HG02759 (cell line): ENCODE measurements around the gene ZBTB7C.

Experiments
- ATAC-seq: cut with Tn5 transposase; IDR thresholded peaks from one replicate; pipeline ENCODE4 v1.9.1; 2021; ENCODE audit warnings: mild to moderate bottlenecking, moderate library complexity; ENCODE audit not compliant: unreplicated experiment

ZBTB7C gene

DNA sequence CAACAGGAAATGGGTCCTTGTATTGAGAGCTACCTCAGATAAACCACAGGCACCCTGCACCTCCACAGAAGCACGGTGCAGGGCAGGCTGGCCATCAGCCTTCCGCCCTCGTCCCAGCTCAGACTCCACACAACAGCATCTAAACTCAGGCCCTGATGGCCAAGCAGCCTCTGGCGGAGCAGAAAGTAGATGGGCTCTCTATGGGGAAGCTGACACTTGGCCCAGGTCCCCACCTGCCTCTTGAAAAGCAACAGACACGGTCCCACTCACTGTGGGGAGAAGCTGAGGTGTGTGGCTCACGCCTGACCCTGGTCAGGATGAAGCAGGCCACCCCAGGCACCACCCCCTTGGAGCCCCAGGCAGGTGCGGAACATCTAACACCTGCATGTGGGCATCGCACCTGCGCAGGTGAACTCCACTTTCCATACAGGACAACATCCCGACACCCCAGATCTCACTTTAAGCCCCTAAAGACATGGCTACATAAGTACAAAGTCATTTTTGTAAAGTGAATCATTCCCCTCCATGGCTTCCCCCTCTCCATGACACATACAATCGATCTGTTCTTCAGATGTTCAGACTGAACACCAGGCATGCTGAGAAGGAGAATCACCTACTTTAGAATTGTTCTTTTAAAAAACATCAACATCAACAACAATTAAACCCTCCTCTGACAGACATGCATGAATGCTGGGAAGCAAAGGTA, 208.4 kb downstream of the ZBTB7C start:
- no peak for ATAC-seq

DNA sequence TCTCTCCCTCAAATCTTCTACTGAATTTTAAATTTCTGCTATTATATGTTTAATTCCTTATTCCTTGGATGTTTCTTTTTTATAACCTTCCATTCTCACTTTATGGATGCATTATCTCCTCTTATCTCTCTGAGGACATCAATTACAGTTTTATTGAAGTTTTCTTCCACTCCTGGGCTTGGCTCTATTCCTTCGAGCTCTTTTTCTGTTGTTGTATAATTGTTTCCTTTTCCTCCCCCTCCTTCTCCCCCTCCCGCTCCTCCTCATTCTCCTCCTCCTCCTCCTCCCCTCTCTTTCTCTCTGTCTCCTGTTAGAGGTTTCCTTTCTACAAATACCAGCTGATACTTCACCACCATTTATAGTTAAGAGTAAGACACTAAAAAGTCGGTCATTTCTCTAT, 209.8 kb downstream of the ZBTB7C start:
- no peak for ATAC-seq

DNA sequence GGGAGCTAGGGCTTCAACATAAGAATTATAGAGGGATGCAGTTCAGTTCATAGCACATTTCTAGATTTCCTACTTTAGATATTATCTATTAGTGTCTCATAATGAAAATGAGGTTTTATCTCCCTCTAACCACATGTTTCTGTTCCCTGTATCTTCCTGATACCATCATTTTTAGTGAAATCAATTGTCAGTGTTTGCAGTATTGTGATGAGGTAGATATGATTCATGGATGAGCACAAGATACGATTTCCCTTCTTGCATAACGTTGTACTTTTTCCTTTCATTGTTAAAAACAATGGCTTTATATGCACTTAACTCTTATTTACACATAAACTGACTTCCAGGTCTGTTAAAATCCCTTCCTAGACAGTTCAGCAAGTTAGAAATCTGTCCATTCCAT, 211.4 kb downstream of the ZBTB7C start:
- no peak for ATAC-seq

DNA sequence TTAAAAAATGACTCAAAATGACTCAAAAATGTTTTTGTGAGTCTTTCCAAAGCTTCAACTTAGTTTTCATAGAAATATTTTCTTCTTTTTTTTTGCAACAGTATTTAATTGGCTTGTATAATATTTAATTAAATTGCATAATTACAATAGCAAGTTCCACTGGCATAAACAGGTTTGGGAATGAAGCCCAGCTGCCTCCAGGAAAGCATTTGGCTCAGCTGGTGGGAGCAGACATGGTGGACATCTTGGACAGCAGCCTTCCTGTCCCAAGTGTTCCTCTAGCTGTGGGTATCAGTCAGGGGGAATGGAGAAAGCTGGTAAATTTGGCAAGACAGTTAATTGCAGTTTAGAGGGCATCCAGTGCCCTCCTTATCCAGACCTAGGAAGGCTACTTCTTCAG, 213.4 kb downstream of the ZBTB7C start:
- ATAC-seq = no peak

DNA sequence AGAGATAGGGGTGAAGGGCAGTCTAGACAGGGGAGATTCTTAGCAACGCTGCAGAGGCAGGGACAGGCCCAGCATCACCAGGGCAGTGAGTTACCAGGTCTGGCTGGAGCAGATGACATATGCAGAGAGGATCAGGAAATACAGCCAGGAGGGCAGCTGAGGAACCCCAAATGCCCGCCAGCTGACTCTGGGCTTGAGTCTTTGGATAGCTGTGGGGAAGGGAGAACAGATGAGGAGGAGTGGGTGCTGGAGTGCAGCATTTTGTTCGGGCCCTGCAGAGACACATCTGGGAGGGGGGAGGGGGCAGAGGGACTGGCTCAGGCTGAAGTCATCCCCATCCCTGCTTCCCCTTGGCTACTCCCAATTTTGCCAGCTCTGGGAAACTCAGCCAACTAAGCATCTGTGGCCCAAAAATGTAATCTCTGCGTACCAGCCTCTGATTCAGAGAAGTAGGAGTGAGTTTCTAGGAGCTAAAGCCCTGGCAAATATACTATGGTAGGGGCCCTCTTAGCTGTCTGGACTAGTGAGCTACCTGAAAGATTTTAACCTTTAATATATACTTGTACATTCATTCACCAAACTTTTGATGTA, 214.5 kb downstream of the ZBTB7C start:
- no peak for ATAC-seq

DNA sequence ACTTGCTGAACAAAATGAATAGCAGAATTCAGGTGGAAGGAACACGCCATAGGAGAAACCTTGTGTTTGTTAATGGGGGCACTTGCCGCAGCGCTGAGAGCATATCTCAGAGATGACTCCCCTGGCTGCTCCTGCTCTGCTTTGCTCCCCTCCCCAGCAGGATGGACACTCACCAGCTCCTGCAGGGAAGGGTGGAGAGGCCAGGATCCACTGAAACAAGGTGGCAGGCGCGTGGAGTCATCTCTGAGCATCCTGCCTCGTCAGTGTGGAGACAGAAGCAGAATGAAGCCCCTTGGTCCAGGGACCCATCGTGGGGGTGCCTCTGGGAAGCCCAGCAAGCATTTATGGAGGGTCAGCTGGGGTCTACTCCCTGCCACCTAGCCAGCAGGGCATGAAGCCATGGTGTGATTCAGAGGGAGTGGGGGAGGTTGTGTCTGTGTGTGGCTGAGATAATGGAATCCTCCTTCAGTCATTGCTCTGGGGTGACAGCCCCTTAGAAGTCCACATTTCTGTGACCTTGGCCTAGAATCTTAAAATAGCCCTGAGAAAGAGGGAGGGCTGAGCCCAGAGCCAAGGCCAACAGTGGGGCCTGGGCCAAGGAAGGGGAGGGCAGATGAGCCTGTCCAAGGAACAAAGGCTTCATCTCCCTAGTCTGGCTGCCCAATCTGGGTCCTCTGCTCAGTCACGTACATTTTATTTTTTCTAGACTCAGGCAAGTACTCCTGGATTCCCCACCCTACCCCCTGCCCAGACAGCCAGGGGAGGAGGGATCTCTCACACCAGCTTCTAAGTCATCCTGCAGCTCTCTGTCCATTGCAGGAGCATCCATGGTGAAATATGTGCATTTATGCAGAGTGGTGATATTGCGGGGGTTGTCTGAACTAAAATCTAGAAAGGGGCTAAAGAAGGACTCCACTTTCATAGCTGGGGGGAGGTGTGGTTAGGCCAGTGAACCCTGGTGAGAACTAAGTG, 215.4 kb downstream of the ZBTB7C start:
- no peak for ATAC-seq

DNA sequence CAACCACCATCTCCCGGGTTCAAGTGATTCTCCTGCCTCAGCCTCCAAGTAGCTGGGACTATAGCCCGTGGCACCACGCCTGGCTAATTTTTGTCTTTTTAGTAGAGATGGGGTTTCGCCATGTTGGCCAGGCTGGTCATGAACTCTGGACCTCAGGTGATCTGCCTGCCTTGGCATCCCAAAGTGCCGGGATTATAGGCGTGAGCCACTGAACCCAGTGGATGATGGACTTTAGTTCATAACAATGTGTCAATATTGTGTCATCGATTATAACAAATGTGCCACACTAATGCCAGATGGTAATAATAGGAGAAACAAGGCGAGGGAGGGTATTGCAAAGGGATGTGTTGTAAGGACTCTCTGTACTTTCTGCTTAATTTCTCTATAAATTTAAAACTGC, 216.6 kb downstream of the ZBTB7C start:
- no peak for ATAC-seq

DNA sequence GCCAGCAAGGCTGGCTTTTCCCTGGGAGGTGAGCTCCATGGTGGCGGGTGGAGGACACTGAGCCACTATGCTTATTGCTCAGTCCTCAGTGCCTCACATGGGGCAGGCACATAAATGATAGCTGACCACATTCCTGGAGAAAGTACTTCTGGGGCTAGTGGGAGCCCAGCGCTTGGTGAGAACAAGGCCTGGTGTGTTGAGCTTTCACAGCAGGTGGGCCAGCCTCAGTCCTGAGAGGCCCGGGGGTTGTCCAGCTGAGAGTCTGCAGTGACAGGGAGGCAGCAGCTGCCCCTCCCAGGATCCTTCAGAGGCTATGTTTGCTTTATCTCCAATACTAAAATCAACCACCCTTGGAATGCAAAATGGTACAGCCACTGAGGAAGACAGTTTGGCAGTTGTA, 217.7 kb downstream of the ZBTB7C start:
- ATAC-seq = no peak

DNA sequence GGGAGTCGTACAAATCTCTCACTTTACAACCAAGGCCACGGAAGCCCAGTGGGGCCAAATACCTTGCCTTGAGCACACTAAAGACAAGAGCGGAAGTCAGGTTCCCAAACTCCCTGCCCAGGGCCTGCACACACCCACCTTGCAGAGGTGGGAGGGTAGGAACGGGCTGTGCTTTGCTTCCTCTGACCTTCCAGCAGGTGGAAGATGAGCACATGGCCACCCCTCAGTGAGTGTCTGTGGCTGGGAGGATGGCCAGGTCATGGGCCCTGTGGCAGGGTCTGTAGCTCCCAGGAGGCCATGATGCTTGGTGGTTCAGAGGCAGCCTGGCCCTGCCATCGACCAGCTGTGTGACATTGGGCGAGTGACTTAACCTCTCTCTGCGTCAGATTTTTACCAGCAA, 218.2 kb downstream of the ZBTB7C start:
- ATAC-seq = no peak

DNA sequence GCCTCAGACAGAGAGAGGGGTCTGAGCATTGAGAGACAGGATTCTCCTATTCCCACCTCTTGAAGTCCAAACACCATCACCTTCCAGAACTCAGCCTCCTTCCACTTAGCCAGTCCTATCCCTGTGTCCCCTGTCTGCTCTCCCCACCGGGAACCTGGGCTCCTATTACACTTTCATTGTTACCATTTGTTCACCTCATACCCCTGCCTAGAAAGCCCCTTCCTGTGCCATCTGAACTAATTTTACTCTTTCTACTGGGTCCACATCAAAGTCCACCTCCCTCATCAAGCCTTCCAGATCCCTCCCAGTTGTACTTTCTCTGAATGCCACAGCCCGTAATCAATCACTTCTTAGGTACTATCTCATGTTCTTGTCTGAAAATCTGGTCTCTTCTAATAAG, 220.6 kb downstream of the ZBTB7C start:
- no peak for ATAC-seq

DNA sequence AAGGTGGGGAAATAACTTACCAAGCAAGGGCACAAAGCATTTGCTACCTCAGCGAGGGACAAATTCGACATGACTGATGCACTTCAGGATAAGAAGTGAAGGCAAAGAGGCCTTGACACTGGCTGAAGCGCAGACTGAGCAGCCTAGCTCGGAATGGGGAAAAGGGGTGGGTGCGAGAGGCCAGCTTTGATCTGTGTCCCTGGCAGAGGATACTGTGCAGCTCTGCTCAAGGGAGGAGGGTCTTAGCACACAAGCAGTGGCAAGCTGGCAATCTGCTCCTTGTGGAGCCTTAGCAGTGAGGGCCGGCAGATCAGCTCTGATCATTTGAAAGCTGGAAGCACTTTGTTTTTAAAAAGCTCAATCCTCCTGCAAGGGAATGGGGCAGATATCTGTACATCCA, 222.3 kb downstream of the ZBTB7C start:
- no peak for ATAC-seq

DNA sequence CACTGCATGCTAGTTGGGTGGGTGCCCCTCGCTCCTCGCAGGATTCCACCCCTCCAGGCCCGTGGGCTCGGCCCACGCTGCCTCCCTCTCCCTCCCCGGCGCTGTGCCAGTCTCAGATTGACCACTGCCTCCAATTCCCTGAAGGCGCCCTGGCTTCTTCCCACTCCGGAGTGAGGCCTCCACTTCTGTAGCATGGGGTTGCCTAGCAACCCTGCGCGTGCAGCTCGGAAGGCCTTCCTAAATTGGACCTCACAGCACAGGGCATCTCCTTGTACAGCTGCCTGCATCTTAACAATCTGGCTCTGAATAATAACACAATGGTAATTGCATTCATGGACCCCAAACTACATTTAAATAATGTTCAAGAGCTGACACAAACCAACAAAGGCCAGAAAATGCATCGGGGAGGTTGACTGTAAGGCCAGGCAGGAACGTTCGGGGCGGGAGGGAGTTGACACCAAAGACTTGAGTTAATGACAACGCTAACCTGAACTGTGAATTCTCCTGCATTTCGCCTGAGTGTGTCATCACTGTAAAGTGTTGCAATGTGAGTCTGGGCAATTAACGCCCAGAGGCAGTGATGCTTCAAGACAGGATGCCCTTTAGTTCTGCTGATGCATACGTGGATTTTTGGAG, 222.9 kb downstream of the ZBTB7C start:
- ATAC-seq = no peak

DNA sequence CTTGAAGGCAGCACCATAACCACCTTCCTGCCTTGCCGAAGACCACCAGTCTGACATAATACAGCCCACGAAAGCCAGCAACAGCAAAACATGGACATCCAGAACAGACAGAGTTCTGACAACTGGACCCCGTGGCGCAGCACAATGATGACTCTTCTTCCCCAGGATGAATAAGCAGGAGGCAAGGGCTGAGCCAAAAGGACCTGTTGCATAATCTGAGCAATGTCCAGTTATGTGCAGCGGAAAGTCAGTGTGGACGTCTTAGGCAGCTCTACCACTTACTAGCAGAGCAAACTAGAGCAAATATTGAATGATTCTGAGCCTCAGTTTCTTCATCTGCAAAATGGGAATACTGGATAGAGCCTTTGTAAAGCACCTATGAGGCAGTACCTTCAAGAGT, 225.1 kb downstream of the ZBTB7C start:
- no peak for ATAC-seq

DNA sequence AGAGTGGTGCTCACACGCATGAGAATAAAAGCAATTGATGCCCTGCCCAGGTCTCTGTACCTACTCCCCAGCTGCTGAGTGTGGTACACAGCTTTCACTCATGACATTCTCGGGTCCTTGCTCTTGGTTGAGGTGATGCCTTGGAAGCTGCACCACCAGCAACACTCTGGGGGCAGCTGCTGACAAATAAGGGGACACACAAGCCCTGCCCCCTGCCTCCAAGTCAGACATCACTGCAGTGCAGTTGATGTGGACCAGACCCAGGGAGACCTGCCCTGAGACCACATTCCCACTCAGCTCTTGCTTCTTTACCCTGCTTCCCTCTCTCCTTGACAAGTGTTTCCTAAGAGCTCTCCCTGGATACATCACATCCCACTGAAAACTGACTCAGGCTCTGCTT, 225.6 kb downstream of the ZBTB7C start:
- ATAC-seq = no peak

DNA sequence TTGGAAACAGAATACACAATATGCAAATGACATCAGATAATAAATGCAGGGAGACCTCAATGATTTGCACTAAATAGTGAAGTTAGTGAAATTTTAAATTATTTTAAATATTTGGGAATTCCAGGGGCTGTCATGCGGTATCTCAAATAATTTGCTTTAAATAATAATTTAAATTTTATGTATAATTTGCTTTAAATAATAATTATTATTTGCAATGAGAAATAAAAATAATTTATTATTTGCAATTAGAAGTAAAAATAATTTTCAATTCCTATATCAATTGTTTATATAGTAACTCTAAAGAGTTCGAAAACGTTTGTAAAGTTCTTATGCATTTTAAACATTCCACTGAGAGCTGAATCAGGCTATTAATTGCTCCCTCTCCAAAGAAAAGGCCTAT, 226.4 kb downstream of the ZBTB7C start:
- ATAC-seq = no peak

DNA sequence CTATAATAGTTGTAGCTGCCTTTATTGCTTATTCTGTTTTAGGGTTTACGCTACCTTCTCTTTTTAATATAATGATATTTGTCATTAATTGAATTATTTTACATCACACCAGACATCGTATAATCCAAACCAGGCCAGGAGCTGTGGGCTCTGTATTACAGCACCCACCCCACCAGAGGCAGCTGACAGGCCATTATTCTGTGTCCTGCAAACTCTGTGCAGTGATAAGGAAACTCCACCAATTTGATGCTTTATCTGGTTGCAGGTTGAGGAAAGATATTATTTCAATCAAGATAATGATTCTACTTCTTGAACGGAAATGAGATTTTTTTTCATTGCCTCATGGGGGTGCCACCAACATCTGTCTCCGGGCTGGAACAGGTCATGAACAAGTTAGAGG, 227.3 kb downstream of the ZBTB7C start:
- no peak for ATAC-seq

DNA sequence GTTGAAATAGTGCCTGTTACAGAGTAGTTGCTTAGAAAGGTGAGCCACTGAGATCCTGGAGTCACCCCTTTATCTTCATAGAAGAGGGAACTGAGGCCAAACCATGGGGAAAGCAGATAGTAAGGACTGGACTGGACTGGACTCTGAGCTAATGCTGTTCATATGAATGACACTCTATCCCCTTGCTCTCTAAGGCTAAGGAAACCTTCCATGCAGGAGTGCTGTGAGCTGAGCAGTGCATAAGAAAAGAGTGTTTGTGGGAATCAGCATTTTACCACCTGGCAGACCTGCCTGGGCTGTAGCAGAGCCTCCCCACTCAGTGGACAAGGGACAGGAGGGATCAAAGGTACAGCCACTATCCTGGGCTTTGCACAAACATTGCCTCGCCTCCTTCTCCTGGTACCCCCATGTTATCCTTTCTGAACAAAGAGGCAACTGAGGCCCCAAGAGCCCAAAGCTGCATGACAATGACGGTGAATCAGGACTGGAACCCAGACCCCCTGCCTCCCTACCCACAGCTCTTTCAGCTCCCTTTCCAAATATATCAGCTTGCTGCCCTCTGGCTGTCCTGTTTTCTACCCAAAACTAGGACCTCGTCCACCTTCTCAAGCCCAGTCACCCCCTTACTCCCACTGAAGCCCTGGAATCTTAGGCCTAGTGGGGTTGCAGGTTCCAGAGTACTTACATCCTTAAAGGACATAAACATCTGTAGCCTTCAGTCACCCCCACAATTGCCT, 227.9 kb downstream of the ZBTB7C start:
- no peak for ATAC-seq

DNA sequence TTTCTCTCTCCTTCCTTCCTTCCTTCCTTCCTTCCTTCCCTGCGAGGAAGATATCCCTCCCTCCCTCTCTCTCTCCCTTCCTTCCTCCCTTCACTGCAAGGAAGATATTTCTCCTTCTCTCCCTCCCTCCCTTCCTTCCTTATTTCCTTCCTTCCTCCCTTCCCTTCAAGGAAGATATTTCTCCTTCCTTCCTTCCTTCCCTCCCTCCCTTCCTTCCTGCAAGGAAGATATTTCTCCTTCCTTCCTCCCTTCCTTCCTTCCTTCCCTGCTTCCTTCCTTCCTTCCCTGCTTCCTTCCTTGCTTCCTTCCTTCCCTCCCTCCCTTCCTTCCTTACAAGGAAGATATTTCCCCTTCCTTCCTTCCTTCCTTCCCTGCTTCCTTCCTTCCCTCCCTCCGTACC, 229.5 kb downstream of the ZBTB7C start:
- ATAC-seq = no peak

DNA sequence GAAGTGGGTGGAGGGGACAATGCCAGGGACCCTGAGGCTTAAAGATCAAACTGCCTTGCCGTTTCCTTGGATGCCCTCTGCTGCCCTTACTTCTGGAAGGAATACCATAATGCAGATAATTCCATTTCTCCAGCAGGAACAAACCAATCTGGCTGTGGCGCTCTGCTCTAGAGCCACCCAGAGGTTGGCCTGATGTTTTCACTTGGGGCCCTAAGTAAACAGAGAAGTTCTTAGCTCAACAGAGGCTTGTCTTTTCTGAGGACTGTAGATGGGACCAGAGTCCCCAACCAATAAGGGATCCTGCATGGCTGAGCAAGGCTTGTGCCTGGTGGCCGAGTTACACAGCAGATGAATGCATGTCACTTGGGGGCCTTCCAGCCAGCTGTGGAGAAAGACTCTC, 230.2 kb downstream of the ZBTB7C start:
- no peak for ATAC-seq

DNA sequence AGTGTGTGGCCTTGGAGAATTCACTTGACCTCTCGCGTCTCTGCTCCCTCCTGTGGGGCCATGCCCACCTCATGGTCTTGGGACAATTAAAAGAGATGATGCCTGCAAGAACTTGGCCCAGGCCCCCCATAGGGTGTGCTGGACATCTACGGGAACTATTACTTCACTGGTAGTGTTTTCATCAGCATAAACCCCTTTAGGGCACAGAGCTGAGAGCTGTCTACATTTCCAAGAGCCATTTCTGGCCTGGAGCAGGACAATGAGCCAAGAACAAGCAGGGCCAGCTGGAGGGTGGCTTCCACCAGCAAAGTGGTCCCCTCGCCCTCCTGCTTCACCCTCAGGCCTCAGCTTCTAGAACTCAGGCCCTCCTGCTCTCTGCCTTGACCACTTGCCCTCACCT, 232.3 kb downstream of the ZBTB7C start:
- ATAC-seq = no peak

DNA sequence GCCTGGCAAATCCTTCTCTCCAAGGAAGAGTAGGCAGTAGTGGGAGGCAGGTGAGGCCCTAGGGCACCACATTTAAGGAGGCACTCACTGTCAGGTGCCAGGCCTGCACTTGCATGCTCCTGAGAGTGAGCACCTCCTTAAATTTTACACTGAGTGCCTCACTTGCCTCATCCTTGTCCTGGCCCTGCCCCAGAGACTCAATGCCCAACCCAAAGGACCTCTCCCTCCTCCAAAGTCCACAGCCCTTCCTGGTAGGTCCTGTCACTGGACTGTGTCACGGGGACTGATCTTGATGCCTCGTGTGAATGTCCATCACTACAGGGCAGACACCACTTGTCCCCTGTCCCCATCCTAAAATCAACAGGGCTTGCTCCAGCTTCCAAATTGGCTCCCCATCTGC, 235.6 kb downstream of the ZBTB7C start:
- ATAC-seq = no peak
